GM21526 (cell line): ENCODE measurements around the gene ATRNL1.

ENCODE experiments used
- ATAC-seq: cut with Tn5 transposase; IDR thresholded peaks from one replicate; pipeline ENCODE4 v1.9.1; 2021; ENCODE audit warnings: moderate library complexity; ENCODE audit not compliant: unreplicated experiment, low FRiP score

The ATRNL1 gene

GRCh38 chr10:115572740-115573455 lies 479.7 kb downstream of the ATRNL1 start:
- no peak for ATAC-seq

DNA sequence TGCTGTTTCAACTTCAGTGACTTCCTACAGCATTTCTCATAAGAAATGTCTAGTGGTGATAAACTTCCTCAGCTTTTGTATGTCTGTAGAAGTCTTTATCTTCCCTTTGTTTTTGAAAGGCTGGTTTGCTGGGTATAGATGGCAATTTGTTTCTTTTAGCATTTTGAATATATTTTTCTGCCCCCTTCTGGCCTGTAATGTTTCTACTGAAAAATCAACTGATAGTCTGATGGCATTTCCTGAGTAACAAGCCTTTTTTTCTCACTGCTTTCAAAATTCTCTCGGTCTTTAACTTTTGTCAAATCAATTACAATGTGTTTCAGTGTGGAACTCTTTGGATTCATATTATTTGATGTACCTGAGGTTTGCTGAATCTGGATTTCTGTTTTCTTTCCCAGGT lies 487.1 kb downstream of the ATRNL1 start:
- ATAC-seq = no peak

DNA sequence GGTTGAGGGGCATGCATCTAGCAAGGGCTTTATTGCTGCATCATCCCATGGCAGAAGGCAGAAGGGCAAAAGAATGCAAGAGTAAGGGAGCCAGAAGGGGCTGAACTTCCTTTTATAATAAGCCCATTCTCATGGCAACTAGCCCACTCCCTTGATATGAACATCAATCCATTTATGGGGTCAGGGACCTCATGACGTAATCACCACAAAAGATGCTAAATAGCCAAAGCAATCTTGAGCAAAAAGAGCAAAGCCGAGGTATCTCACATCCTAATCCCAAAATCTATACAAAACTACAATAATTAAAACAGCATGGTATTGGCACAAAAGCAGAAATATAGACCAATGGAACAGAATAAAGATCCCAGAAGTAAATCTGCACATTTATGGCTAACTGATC lies 499.9 kb downstream of the ATRNL1 start:
- ATAC-seq = no peak

DNA sequence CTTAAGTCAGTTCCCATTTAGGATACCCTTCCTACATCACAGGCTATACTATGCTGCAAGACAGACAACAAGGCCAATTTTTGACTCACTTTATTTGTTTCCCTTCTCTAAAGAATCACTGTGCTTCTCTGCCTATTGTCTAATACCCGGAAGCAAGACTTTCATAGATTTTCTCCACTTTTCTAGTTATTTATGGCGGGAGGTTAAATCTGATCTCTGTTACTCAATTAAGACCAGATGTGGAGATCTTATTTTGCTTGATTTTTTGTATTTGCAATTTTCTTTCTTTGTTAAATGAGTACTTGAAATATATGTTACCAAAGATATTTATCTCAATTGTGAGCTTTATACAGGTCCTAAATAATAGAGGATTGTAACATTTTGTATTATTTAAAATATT lies 511.5 kb downstream of the ATRNL1 start:
- ATAC-seq = no peak

- ATAC-seq = no peak
Observed at GRCh38 chr10:115606086-115606485, 512.9 kb downstream of the ATRNL1 start.

DNA sequence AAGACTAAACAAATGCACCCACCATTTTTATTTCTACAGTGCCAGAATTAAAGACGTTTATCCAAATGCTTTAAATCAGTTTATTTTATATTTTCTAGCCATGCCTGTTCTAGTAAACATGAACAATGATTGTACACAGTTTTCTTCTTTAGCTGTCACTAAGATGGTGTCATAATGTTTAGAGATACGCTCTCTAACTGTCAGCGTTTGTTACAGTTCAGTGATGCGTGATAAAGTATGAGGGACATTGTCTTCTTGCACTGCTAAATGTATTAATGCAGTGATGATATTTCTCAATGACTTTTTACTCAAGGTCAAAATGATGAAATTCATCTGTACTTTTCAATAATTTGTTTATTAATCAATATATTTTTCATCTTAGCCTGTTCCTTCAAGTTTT lies 513.6 kb downstream of the ATRNL1 start:
- no peak for ATAC-seq

GRCh38 chr10:115624448-115624847 lies 531.3 kb downstream of the ATRNL1 start:
- ATAC-seq = no peak

DNA sequence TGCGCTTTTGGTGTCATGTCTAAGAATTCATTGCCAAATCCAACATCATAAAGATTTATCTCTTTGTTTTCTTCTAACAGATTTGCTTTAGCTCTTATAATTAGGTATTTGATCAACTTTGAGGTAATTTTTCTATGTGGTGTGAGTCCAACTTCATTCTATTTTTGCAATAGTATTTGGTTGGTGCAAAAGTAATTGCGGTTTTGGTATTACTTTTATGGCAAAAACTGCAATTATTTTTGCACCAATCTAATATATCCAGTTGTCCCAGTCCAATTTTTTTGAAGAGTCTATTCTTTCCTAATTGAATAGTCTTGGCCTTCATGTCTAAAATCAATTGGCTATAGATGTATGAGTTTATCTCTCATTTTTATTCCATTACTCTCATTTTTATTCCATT lies 535.5 kb downstream of the ATRNL1 start:
- ATAC-seq = no peak

DNA sequence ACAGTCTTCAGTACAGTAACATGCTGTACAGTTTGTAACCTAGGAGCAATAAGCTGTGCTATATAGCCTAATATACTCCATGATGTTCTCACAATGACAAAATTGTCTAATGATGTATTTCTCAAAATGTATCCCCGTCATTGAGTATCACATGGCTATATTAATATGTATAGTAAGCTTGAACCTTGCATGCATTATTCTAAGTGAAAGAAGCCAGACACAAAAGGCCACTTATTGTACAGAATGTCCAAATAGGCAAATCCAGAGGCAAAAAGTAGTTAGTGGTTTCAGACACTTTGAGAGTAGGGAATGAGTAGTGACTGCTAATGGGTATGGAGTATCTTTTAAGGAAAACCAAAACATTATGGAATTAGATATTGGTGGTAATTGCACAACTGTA lies 545.1 kb downstream of the ATRNL1 start:
- no peak for ATAC-seq

DNA sequence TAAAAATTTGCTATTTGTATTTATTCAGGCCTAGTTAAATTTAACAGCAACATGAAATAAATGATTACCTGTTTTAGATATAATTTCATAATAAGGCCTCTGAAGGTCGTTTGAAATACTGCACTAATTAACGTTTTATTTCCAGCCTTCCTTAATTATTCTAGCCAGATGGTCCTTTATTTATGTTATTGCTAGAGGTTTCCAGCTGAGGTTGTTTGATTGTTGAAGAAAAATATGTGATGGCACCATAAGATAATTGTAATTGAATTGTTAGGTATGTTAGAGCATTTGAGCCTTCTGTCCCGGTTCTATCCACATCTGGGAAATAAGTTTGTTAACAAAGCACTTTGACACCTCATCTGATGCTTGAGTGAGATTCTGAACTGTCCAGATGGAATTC lies 556.1 kb downstream of the ATRNL1 start:
- ATAC-seq = no peak

DNA sequence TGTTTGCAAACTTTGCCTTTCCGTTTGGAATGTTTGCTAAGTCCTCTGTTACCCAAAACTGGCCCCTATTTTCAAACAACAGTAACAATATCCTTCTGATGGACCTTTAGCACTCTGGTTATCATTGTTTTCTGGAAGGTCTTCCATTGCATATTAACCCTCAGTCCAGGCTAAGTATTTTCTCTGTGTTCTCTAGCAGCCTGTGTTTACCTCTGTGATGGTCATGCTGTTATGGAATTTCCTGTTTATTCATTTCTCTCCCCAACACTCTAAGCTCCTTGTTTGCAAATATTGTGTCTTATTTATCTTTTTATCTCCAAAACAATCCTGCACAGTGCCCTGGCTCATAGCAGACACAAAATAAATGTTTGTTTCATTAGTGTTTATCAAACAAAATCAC lies 560.3 kb downstream of the ATRNL1 start:
- no peak for ATAC-seq

DNA sequence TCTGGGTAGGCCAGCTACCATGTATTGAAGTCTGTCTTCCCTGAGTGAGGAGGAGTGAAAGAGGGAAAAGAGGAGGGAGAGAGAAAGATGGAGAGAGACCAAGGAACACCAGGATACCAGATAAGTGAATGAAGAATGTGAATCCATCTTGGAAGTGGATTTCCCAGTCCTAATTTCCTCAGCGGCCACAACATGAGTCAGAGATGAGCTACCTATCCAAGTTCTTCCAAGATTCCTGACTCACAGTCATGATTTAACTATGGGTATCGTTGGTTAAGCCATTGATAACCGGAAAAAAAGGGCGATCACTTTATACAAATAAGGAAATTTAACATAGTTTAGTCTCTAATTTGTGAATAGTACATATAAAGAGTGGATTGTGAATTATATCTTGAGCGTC lies 561.8 kb downstream of the ATRNL1 start:
- ATAC-seq = no peak

DNA sequence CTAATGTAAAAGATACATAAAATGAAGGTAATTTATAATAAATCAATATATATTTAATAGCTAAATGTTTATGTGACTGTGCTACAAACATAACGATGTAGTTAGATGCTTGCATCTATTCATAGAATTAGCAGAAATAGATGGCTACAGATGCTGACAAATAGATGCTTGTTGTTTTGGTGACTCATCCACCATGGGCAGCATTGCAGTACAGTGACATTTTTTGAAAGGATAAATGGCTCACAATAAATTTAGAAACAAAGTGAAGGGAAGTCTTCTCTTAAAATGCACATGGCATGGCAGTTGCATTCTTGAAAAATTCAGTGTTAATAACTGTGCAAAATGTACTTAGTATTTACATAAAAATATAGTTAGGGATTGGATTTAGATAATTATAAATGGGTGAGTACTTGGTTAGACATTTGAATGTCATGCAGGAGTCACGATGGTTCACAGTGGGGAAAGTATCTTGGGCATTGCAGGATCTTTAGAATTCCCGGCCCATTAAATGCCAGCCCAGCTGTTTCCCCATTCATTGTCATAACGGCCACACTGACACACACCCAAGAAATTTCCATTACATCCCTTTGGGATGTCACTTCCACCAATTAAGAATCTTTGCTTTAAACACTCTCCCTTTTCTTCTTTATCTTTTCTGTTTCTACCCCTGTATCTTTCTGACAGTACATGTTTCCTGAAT lies 564.1 kb downstream of the ATRNL1 start:
- ATAC-seq = no peak

- no peak for ATAC-seq
Observed at GRCh38 chr10:115659616-115660015, 566.5 kb downstream of the ATRNL1 start.

DNA sequence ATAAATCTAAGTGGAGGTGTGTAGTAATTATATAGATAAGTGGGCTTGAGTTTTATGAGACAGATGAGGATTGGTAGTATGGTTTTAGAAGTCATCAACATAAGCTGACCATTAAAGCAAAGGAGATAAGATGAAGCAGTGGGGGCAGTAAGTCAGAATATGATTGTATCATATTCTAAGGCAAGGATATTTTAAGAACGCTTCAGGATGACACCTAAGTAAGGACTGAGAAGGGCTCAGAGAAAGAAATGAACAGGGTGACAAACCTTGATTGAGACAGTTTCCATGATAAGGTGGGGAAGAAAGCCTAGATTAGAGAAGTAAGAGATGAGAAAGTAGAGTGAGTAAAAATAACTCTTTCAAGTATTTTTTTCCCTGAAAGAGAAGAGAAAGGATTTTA lies 567.2 kb downstream of the ATRNL1 start:
- ATAC-seq = no peak

DNA sequence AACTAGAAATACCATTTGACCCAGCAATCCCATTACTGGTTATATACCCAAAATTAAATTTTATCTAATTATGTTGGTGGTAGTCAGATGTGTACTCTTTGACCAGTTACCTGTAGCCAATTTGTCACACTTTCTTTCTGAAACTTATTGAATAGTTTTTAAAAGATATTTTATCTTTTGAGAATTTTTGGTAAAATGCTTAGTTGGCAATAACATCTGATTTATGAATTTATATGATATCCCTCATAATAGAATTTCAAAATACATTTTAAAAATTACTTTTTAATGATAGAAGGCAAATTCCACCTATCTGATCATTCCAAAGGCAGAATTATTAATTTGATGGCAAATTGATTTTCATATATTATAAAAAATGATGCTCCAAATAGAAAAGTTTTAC lies 569.3 kb downstream of the ATRNL1 start:
- no peak for ATAC-seq

GRCh38 chr10:115665549-115665948 lies 572.4 kb downstream of the ATRNL1 start:
- no peak for ATAC-seq

GRCh38 chr10:115674496-115674895 lies 581.3 kb downstream of the ATRNL1 start:
- no peak for ATAC-seq

DNA sequence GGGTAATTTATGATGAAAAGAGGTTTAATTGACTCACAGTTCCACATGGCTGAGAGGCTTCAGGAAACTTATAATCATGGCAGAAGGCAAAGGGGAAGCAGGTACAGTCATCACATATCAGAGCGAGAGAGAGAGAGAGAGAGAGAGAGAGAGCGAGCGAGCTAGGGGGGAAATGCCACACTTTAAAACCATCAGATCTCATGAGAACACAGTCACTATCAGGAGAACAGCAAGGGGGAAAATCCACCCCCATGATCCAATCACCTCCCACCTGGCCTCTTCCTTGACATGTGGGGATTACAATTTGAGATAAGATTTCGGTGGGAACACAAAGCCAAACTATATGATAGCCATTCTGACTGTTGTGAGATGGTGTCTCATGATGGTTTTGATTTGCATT lies 603.6 kb downstream of the ATRNL1 start:
- no peak for ATAC-seq

DNA sequence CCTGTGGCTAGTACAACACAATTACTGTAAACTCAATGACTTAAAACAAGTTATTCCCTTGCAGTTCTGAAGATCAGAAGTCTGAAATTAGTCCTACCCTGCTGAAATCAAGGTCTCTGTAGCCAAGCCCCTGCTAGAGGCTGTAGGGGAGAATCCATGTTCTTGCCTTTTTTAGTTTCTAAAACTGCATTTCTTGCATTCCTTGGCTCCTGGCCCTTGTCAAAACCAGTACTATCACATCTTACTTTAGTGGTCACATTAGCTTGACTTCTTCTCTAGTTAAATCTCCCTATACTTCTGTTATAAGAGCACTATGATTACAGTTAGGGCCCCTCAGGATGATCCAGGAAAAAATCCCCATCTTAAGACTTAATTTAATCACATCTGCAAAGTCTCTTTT lies 612.9 kb downstream of the ATRNL1 start:
- ATAC-seq = no peak

GRCh38 chr10:115706488-115707076 lies 613.4 kb downstream of the ATRNL1 start:
- ATAC-seq = no peak

- ATAC-seq = no peak
Observed at GRCh38 chr10:115710136-115710535, 617.0 kb downstream of the ATRNL1 start.
